Thyroid gland (tissue), 4 donors: ENCODE data around the gene CDC42BPA.

Source experiments
- CTCF ChIP-seq, 6 experiments: fragments of 200-600 bp in 3 of 6; fragments of 450-650 bp in 3 of 6; sonication (generic) in 3 of 6; IDR thresholded peaks; one replicate each; pipeline ENCODE4 v1.5.1; 2016 to 2019; ENCODE audit warnings: antibody characterized with exemption in 6 of 6, mild to moderate bottlenecking in 2 of 6, inconsistent platforms in 1 of 6, moderate library complexity in 1 of 6
- POLR2A ChIP-seq, 2 donors: fragments of 450-650 bp; IDR thresholded peaks; one replicate each; pipeline ENCODE4 v1.6.1; 2017; ENCODE audit warnings: antibody characterized with exemption in 2 of 2, mild to moderate bottlenecking in 2 of 2, moderate library complexity in 1 of 2

- TF ChIP-seq CTCF (IDR thresholded peaks at IDR 0.05) (peak in 4 of 6 experiments; percentile 9 to 43 (median 17)), POLR2A (IDR thresholded peaks at IDR 0.05) (no peak)
Measured at GRCh38 chr1:227317523-227318015, 723 bp downstream of the CDC42BPA start.
